Tibial nerve (tissue), 4 donors: ENCODE data around the gene C10orf67. TPM values are rescaled to one million over a fixed set of nuclear protein-coding genes. Genes with fewer than 3 reads are reported as not detected.

Source experiments
- DNase-seq, 2 donors: peaks; one replicate each; pipeline ENCODE4 v3.0.0-alpha.2; 2019; ENCODE audit warnings: low spot score in 2 of 2
- H3K27ac ChIP-seq, 4 donors: fragments of 200-600 bp; sonication (generic) in 3 of 4; one replicate each; pipeline ENCODE4 v1.5.1; 2017 to 2019; ENCODE audit warnings: mild to moderate bottlenecking in 1 of 4
- H3K27me3 ChIP-seq, 2 donors: fragments of 200-600 bp; sonication (generic) in 1 of 2; one replicate each; pipeline versions ENCODE4 v1.5.1 to v1.6.0; 2017 to 2019
- H3K36me3 ChIP-seq, 3 donors: fragments of 200-600 bp; sonication (generic); one replicate each; pipeline ENCODE4 v1.5.1; 2018 to 2019
- H3K4me1 ChIP-seq, 4 donors: fragments of 200-600 bp; sonication (generic) in 3 of 4; one replicate each; pipeline ENCODE4 v1.5.1; 2017 to 2019
- H3K4me3 ChIP-seq, 4 donors: fragments of 200-600 bp; sonication (generic) in 3 of 4; one replicate each; pipeline ENCODE4 v1.5.1; 2017 to 2019; ENCODE audit warnings: mild to moderate bottlenecking in 1 of 4, moderate library complexity in 1 of 4
- H3K9me3 ChIP-seq, 4 donors: fragments of 200-600 bp; sonication (generic) in 3 of 4; one replicate each; pipeline ENCODE4 v1.5.1; 2017 to 2019
- EP300 ChIP-seq, 2 donors: sonication (generic); formaldehyde crosslinking; IDR thresholded peaks; one replicate each; pipeline ENCODE4 v1.6.1; 2017; ENCODE audit warnings: antibody characterized with exemption in 2 of 2, mild to moderate bottlenecking in 1 of 2
- POLR2A ChIP-seq, 2 donors: fragments of 450-650 bp; IDR thresholded peaks; one replicate each; pipeline ENCODE4 v1.6.1; 2017; ENCODE audit warnings: antibody characterized with exemption in 2 of 2, mild to moderate bottlenecking in 2 of 2, moderate library complexity in 2 of 2
- WGBS, 2 donors: methylation state at CpG; one replicate each; pipeline ENCODE4 v1.1.5; 2018; 5-methylcytosine and 5-hydroxymethylcytosine counted together
- total RNA-seq, 4 donors: library from RNA; depleted of rRNA; stranded (reverse); fragments of >200 nt; gene quantifications; one replicate each; pipeline ENCODE4 v1.1.0, GENCODE V29; 2016
- TF ChIP-seq, protein P1 (sequence below), 5 experiments: fragments of 200-600 bp in 3 of 5; fragments of 450-650 bp in 2 of 5; sonication (generic) in 3 of 5; IDR thresholded peaks; one replicate each; pipeline ENCODE4 v1.5.1; 2016 to 2019; ENCODE audit warnings: antibody characterized with exemption in 5 of 5, mild to moderate bottlenecking in 3 of 5, moderate library complexity in 2 of 5

Gene C10orf67
- total RNA-seq, 4 donors from 2014 or later = 0.30 to 1.6 (median 0.64) TPM

DNA sequence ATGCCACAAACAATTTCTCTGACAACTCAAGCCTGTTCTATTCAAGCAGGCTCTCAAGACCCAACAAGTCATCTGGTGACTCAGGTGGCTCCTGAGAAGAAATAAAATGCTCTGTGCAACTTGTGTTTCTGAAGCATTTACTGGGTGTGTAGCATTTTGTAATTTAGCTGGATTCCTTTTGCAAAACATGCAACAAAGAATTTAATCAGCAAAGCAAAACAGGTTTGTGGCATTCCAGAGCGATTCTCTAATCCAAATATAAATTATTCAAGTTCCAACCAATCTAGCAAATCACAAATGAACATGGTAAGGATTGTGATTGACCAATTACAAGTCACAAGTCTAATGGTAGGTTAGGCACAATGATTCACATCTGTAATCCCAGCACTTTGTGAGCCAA lies 39.8 kb upstream of the C10orf67 start:
- 74 to 75% methylated on average over 1 of the region's 1 CpG for WGBS, 2 donors
- TF ChIP-seq POLR2A (IDR thresholded peaks at IDR 0.05) = no peak
- TF ChIP-seq, protein P1, sequence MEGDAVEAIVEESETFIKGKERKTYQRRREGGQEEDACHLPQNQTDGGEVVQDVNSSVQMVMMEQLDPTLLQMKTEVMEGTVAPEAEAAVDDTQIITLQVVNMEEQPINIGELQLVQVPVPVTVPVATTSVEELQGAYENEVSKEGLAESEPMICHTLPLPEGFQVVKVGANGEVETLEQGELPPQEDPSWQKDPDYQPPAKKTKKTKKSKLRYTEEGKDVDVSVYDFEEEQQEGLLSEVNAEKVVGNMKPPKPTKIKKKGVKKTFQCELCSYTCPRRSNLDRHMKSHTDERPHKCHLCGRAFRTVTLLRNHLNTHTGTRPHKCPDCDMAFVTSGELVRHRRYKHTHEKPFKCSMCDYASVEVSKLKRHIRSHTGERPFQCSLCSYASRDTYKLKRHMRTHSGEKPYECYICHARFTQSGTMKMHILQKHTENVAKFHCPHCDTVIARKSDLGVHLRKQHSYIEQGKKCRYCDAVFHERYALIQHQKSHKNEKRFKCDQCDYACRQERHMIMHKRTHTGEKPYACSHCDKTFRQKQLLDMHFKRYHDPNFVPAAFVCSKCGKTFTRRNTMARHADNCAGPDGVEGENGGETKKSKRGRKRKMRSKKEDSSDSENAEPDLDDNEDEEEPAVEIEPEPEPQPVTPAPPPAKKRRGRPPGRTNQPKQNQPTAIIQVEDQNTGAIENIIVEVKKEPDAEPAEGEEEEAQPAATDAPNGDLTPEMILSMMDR (IDR thresholded peaks at IDR 0.05) = no peak
- no peak for TF ChIP-seq EP300 (IDR thresholded peaks at IDR 0.05)
- Histone ChIP-seq H3K36me3 (no peaks in the 10 kb centered on the region), H3K4me3 (no peak overlapping the region), H3K9me3 (no peaks in the 10 kb centered on the region), H3K27ac (no peak overlapping the region), H3K4me1 (no peaks in the 10 kb centered on the region), H3K27me3 (no peaks in the 10 kb centered on the region)
- no peak for DNase-seq

DNA sequence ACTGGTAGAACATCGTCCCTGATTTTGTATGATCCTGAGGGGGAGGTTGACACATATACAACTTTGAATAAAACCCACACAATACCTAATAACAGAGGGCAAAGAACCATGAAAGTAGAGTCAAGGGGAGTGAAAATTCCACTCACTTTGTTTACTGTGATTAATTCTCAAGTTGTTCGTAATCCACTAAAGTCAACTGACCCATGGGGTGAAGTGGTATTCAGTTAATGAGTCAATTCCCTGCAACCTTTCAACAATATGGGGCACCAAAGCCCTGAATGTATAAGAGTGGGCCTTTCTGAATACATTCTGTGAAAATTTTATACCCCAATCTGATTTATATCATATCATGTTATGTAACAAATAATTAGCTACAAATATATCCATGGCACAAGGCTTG lies 39.0 kb upstream of the C10orf67 start:
- H3K4me1 ChIP-seq = no peaks in the 10 kb centered on the region
- H3K4me3 ChIP-seq = no peak overlapping the region
- no peak for DNase-seq
- no peaks in the 10 kb centered on the region for H3K9me3 ChIP-seq
- TF ChIP-seq EP300 (IDR thresholded peaks at IDR 0.05) = no peak
- TF ChIP-seq, protein P1 (IDR thresholded peaks at IDR 0.05) = no peak
- TF ChIP-seq POLR2A (IDR thresholded peaks at IDR 0.05) = no peak
- WGBS, 2 donors = 70 to 75% methylated on average over 2 of the region's 2 CpGs
- no peaks in the 10 kb centered on the region for H3K27me3 ChIP-seq
- no peaks in the 10 kb centered on the region for H3K36me3 ChIP-seq
- H3K27ac ChIP-seq = no peak overlapping the region

DNA sequence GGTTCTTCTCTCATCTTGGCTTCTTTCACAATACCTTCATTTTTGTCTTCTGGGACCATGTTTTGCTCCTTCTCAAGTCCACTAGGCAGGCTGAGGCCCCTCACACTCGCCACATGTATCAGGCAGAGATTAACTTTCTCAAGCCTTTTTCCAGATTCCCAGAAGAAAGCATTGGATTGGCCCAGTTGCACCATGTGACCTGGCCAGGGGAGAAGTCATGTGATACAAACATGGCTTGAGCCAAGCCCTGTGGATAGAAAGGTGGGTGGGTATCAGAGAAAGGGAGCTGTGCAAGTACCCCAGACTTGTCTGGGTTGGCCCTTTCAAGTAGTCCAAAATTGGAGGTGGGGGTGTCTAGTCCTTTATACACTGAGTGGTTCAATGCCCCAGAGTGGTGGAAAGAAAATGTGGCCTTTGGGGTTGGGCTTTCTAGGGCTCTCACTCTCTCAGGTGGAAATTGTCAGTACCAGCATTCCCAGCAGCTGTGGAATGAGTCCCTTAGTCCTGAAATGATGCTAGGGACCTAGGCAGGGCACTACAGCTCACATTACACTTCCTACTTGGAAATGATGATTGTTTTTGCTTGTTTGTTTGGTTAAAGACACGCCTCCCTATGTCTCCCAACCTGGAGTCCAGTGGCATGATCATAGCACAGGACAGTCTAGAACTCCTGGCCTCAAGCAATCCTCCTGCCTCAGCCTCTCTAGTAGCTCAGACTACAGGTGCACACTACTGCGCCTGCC lies 36.9 kb upstream of the C10orf67 start:
- no peak overlapping the region for H3K4me3 ChIP-seq
- H3K36me3 ChIP-seq = no peaks in the 10 kb centered on the region
- H3K4me1 ChIP-seq = peaks cover 0 to 5% (median 0%) of the 10 kb centered on the region in 4 donors
- TF ChIP-seq EP300 (IDR thresholded peaks at IDR 0.05) (no peak), POLR2A (IDR thresholded peaks at IDR 0.05) (no peak)
- TF ChIP-seq, protein P1 (IDR thresholded peaks at IDR 0.05) = no peak
- H3K27me3 ChIP-seq = no peaks in the 10 kb centered on the region
- DNase-seq = no peak
- WGBS, 2 donors = 73 to 90% methylated on average over 3 of the region's 3 CpGs
- no peak overlapping the region for H3K27ac ChIP-seq
- H3K9me3 ChIP-seq = no peaks in the 10 kb centered on the region

DNA sequence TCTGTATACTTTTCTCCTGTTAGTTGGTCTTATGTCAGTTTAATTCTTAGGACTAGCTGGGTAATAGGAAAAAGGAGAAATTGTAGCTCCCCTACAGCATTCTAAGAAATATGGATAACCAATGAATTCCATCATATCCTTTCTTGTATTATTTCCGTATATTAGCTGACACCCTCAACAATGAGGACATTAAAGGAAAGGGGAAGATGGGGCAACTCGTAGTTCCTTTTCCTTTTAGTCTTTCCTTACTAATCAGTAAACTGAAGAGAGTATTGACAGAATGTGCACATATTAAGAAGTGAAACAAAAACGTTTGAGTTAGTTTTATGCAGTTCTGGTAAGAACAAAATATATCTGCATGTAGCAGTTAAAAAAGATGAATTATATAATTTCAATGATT lies 35.1 kb upstream of the C10orf67 start:
- DNase-seq = no peak
- H3K9me3 ChIP-seq = no peaks in the 10 kb centered on the region
- no peaks in the 10 kb centered on the region for H3K36me3 ChIP-seq
- TF ChIP-seq POLR2A (IDR thresholded peaks at IDR 0.05) = no peak
- TF ChIP-seq, protein P1 (IDR thresholded peaks at IDR 0.05) = no peak
- TF ChIP-seq EP300 (IDR thresholded peaks at IDR 0.05) = no peak
- WGBS, 2 donors = 56 to 57% methylated on average over 3 of the region's 3 CpGs
- H3K4me3 ChIP-seq = no peak overlapping the region
- no peaks in the 10 kb centered on the region for H3K27me3 ChIP-seq
- H3K4me1 ChIP-seq = peaks cover 0 to 8% (median 0%) of the 10 kb centered on the region in 4 donors
- H3K27ac ChIP-seq = no peak overlapping the region

DNA sequence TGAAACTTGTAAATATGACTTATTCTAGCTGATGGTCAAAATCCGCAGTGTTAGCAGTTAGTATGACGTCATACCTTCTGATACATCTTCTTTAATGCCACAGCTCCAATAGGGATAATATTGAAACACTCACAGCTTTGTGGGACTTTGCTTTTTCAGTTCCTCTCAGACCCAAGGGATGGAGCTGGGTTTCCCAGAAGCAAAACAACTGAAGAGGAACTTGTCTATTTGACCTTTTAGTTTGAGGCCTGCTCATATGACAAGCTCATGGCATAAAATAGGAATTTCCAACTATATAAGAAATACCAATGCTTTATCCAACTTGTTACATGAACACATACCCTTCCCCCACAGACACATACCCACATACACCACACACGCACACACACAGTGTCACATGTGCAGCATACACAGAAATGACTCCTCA lies 31.6 kb upstream of the C10orf67 start:
- Histone ChIP-seq H3K36me3 (no peaks in the 10 kb centered on the region), H3K4me3 (no peak overlapping the region), H3K4me1 (peaks cover 0 to 8% (median 0%) of the 10 kb centered on the region in 4 donors), H3K9me3 (no peaks in the 10 kb centered on the region), H3K27ac (peak overlapping the region in 2 of 4 donors; percentile 17 to 32), H3K27me3 (no peaks in the 10 kb centered on the region)
- no peak for DNase-seq
- TF ChIP-seq EP300 (IDR thresholded peaks at IDR 0.05) = peak in 1 of 2 donors; percentile 40
- TF ChIP-seq POLR2A (IDR thresholded peaks at IDR 0.05) = no peak
- WGBS, 2 donors = 54 to 72% methylated on average over 3 of the region's 3 CpGs
